Heart left ventricle (tissue), 16 donors: ENCODE measurements around the gene FOXE1. TPM values are rescaled to one million over a fixed set of nuclear protein-coding genes. Genes with fewer than 3 reads are reported as not detected.

Source experiments
- ATAC-seq, 4 donors: fragments of 200-7000 bp; cut with Tn5 transposase; one replicate each; pipeline ENCODE4 v1.9.1; 2020 to 2022; ENCODE audit warnings: moderate library complexity in 4 of 4, mild to moderate bottlenecking in 3 of 4, moderate number of reproducible peaks in 1 of 4
- DNase-seq, 5 donors: peaks; one replicate each; pipeline ENCODE4 v3.0.0-alpha.2; 2020
- H3K27ac ChIP-seq, 12 donors: fragments of 200-600 bp; sonication (generic) in 4 of 12; one replicate each; pipeline versions ENCODE4 v1.5.0 to v1.8.0; 2016 to 2022; ENCODE audit warnings: mild to moderate bottlenecking in 2 of 12
- H3K27me3 ChIP-seq, 9 donors: fragments of 200-600 bp; sonication (generic) in 2 of 9; one replicate each; pipeline versions ENCODE4 v1.5.1 to v1.8.0; 2016 to 2022; ENCODE audit warnings: mild to moderate bottlenecking in 3 of 9
- H3K36me3 ChIP-seq, 9 donors: fragments of 200-600 bp; sonication (generic) in 2 of 9; one replicate each; pipeline versions ENCODE4 v1.5.0 to v1.8.0; 2018 to 2022; ENCODE audit warnings: mild to moderate bottlenecking in 2 of 9
- H3K4me1 ChIP-seq, 12 donors: fragments of 200-600 bp; sonication (generic) in 4 of 12; one replicate each; pipeline versions ENCODE4 v1.5.0 to v1.8.0; 2016 to 2022; ENCODE audit warnings: mild to moderate bottlenecking in 3 of 12
- H3K4me3 ChIP-seq, 12 donors: fragments of 200-600 bp; sonication (generic) in 4 of 12; one replicate each; pipeline versions ENCODE4 v1.5.0 to v1.8.0; 2017 to 2022; ENCODE audit warnings: mild to moderate bottlenecking in 9 of 12, moderate library complexity in 4 of 12
- H3K9me3 ChIP-seq, 12 donors: fragments of 200-600 bp; sonication (generic) in 4 of 12; one replicate each; pipeline versions ENCODE4 v1.5.0 to v1.8.0; 2016 to 2022; ENCODE audit warnings: mild to moderate bottlenecking in 1 of 12
- CTCF ChIP-seq, 12 donors: fragments of 200-600 bp; sonication (generic) in 4 of 12; IDR thresholded peaks; one replicate each; pipeline versions ENCODE4 v1.5.0 to v1.8.0; 2018 to 2022; ENCODE audit warnings: antibody characterized with exemption in 12 of 12, mild to moderate bottlenecking in 5 of 12
- POLR2A ChIP-seq, 2 donors: fragments of 450-650 bp; IDR thresholded peaks; one replicate each; pipeline ENCODE4 v1.6.1; 2017; ENCODE audit warnings: antibody characterized with exemption in 2 of 2, mild to moderate bottlenecking in 2 of 2, moderate library complexity in 2 of 2
- WGBS, 4 donors: extraction: QIAGEN DNeasy Blood & Tissue Kit in 2 of 4; methylation state at CpG; one replicate each; pipeline versions ENCODE4 v1.1.5 to v1.1.7; 2013 to 2018; 5-methylcytosine and 5-hydroxymethylcytosine counted together
- intact Hi-C, 10 donors: fragments of 100-400 bp; cut with DNase I; formaldehyde crosslinking; loops; one replicate each; pipeline versions ENCODE4 v1.11.1 to v1.14.2; 2022
- polyA plus RNA-seq, 2 donors: library from polyadenylated mRNA; stranded (reverse); fragments of 200-250 nt; gene quantifications; one replicate each; pipeline ENCODE4 v1.2.3, GENCODE V29; 2013
- total RNA-seq, 9 donors: library from RNA; depleted of rRNA in 2 of 9; stranded (reverse); fragments of >200 nt in 2 of 9; fragmentation: NEBNext Ultra II Directional in 3 of 9; extraction: Animal tissue kit (Norgen Biotek cat#: 25700) in 3 of 9; gene quantifications; one replicate each; pipeline versions ENCODE4 v1.1.0 to v1.2.4, GENCODE V29; 2016 to 2023
- donor health status: ischemic (EF 13 %, LVEDD 7.1; RV severe dilation, severe dysfunction).
- donor health status: healthy with polysubstance abuse.
- donor health status: DM: no; HTN: yes; CAD: no.
- donor health status: DM: no; HTN: no; CAD: no.
- donor health status: ischemic (EF 25% LVEDD 6.9; RV normal size, moderate dysfunction).
- donor health status: ischemic (EF 25% LVEDD 5.7; RV mildly dilated, moderate dysfunction).
- donor health status: healthy.
- donor health status: DM: yes; HTN: yes; CAD: no.
- donor health status: ischemic (EF 35%, LVEDD 5.7; RV mildly dilated, moderate dysfunction).
- donor health status: nonischemic (EF 11% LVEDD 7.7; RV severe dilation, severe dysfunction).
- donor health status: DM: yes; HTN: yes; CAD: no.
- donor health status: PGD.
- donor health status: ischemic (EF 29% LVEDD 5.4; RV normal size, mild dysfunction).
- donor health status: nonischemic (EF 23%, LVEDD 6.1; RV moderate dilation, normal function).

FOXE1 gene
- total and polyA plus RNA-seq, 11 donors, result not detected

DNA sequence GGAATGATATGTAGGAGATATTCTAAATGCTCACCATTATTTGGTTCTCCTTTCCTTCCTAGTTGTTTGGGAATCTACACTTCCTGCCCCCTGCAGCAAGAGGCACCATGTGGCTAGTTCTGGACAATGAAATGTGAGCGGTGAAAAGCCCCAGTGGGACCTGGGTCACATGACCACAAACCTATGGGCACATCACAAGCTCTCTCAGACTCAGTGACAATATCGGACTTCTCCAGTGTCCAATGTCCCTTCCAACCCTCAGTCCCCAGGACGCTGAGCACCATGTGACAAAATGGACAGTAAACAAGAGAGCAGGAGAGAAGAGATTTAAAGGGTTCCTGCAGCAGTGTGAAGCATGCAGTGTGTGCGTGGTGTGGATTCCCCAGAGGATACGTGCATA, 44.6 kb upstream of the FOXE1 start:
- WGBS, 4 donors, result 49 to 60% (median 57%) methylated on average over 5 of the region's 5 CpGs
- no peak for TF ChIP-seq POLR2A (IDR thresholded peaks at IDR 0.05)
- no peak for TF ChIP-seq CTCF (IDR thresholded peaks at IDR 0.05)
- ATAC-seq (no peak), DNase-seq (no peak)
- Histone ChIP-seq H3K4me1 (peaks cover 0 to 7% (median 4%) of the 10 kb centered on the region in 12 donors), H3K36me3 (no peaks in the 10 kb centered on the region), H3K4me3 (no peak overlapping the region), H3K9me3 (peaks cover 0 to 5% (median 0%) of the 10 kb centered on the region in 12 donors), H3K27ac (no peak overlapping the region), H3K27me3 (peaks cover 5 to 30% (median 15%) of the 10 kb centered on the region in 9 donors)
- intact Hi-C loops, result no loop called here

- no peak for TF ChIP-seq POLR2A (IDR thresholded peaks at IDR 0.05)
- no peak for TF ChIP-seq CTCF (IDR thresholded peaks at IDR 0.05)
- H3K4me3 ChIP-seq, result no peak overlapping the region
- peaks cover 0 to 24% (median 11%) of the 10 kb centered on the region in 9 donors for H3K27me3 ChIP-seq
- H3K9me3 ChIP-seq, result peaks cover 0 to 7% (median 0%) of the 10 kb centered on the region in 12 donors
- peaks cover 0 to under 1% (median 0%) of the 10 kb centered on the region in 12 donors for H3K4me1 ChIP-seq
- H3K36me3 ChIP-seq, result no peaks in the 10 kb centered on the region
- H3K27ac ChIP-seq, result no peak overlapping the region
- no peak for DNase-seq
- intact Hi-C loops, result no loop called here
- no peak for ATAC-seq
- WGBS, 4 donors, result 25 to 54% (median 49%) methylated on average over 2 of the region's 2 CpGs
Observed at GRCh38 chr9:97808972-97809371, 44.1 kb upstream of the FOXE1 start.

DNA sequence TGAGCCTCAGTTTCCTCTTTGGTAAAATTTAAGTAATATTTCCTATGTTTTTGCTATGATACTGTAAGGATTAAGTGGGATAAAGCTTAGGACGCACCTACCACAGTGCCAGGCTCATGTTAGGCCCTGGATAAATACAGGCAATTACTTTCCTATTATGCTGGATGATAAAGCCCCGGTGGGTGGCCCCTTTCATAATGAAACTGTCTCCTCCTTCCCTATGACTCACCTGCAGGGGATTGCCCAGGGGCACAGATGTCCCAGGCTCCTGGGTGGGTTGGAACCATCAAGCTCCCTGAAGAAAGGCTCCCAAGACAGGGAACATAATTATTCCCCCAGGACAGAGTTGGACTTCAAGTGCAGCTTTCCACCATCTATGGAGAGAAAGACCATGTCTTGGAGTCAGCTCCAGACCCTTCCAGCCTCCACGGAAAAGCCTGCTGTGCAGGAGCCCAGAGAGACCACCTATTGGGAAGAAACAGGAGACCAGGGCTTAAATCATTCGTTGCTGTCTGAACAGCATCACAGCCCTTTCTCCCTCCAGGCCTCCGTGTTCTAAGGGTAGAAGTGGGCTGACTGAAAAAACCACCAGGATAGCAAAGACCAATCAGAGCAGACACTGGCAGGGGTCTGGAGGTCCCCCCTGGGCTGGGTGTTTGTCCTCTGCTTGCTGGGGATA, 43.2 kb upstream of the FOXE1 start:
- H3K36me3 ChIP-seq, result no peaks in the 10 kb centered on the region
- no peak overlapping the region for H3K4me3 ChIP-seq
- ATAC-seq (no peak), DNase-seq (no peak)
- intact Hi-C loops, result no loop called here
- no peak for TF ChIP-seq CTCF (IDR thresholded peaks at IDR 0.05)
- TF ChIP-seq POLR2A (IDR thresholded peaks at IDR 0.05), result no peak
- WGBS, 4 donors, result 76 to 81% (median 77%) methylated on average over 5 of the region's 5 CpGs
- H3K4me1 ChIP-seq, result no peaks in the 10 kb centered on the region
- H3K27me3 ChIP-seq, result peaks cover 0 to 16% (median 3%) of the 10 kb centered on the region in 9 donors
- peaks cover 0 to 7% (median 0%) of the 10 kb centered on the region in 12 donors for H3K9me3 ChIP-seq
- no peak overlapping the region for H3K27ac ChIP-seq

GRCh38 chr9:97811533-97812246, 41.3 kb upstream of the FOXE1 start:
- no peak for TF ChIP-seq CTCF (IDR thresholded peaks at IDR 0.05)
- no peak for TF ChIP-seq POLR2A (IDR thresholded peaks at IDR 0.05)
- no peak overlapping the region for H3K4me3 ChIP-seq
- peaks cover 0 to 15% (median 0%) of the 10 kb centered on the region in 9 donors for H3K27me3 ChIP-seq
- H3K27ac ChIP-seq, result no peak overlapping the region
- peaks cover 0 to 7% (median 0%) of the 10 kb centered on the region in 12 donors for H3K9me3 ChIP-seq
- intact Hi-C loops, result no loop called here
- WGBS, 4 donors, result 63 to 73% (median 66%) methylated on average over 7 of the region's 7 CpGs
- no peaks in the 10 kb centered on the region for H3K4me1 ChIP-seq
- ATAC-seq (no peak), DNase-seq (no peak)
- no peaks in the 10 kb centered on the region for H3K36me3 ChIP-seq
